Lung (tissue), 12 donors: ENCODE data around the gene LAMA3. TPM values are rescaled to one million over a fixed set of nuclear protein-coding genes. Genes with fewer than 3 reads are reported as not detected.

Source experiments
- ATAC-seq: fragments of 200-7000 bp; cut with Tn5 transposase; one replicate; pipeline ENCODE4 v1.9.1; 2020; ENCODE audit warnings: moderate number of reproducible peaks; ENCODE audit not compliant: insufficient read depth, low FRiP score
- DNase-seq, 3 donors: peaks; one replicate each; pipeline ENCODE4 v3.0.0-alpha.2; 2013 to 2017
- H3K27ac ChIP-seq, 2 donors: one replicate each; pipeline ENCODE4 v1.5.1; 2013; ENCODE audit warnings: mild to moderate bottlenecking in 2 of 2, moderate library complexity in 2 of 2, control low read depth in 1 of 2, inconsistent platforms in 1 of 2, low read depth in 1 of 2, low read length in 1 of 2
- H3K27me3 ChIP-seq, 3 donors: one replicate each; pipeline ENCODE4 v1.5.1; 2013; ENCODE audit warnings: low read length in 2 of 3; ENCODE audit not compliant: control insufficient read depth in 3 of 3, insufficient read depth in 3 of 3
- H3K36me3 ChIP-seq, 4 donors: one replicate each; pipeline ENCODE4 v1.5.1; 2013; ENCODE audit warnings: low read length in 4 of 4, mild to moderate bottlenecking in 1 of 4, moderate library complexity in 1 of 4; ENCODE audit not compliant: control insufficient read depth in 4 of 4, insufficient read depth in 4 of 4
- H3K4me1 ChIP-seq, 5 donors: one replicate each; pipeline ENCODE4 v1.5.1; 2013; ENCODE audit warnings: low read length in 5 of 5, mild to moderate bottlenecking in 2 of 5, moderate library complexity in 1 of 5; ENCODE audit not compliant: control insufficient read depth in 5 of 5, insufficient read depth in 5 of 5
- H3K4me3 ChIP-seq: one replicate; pipeline ENCODE4 v1.5.1; 2013; ENCODE audit warnings: mild to moderate bottlenecking, control low read depth, moderate library complexity
- H3K9ac ChIP-seq, 2 donors: one replicate each; pipeline ENCODE4 v1.5.1; 2013; ENCODE audit warnings: low read length in 2 of 2, control low read depth in 1 of 2; ENCODE audit not compliant: insufficient read depth in 1 of 2
- H3K9me3 ChIP-seq, 4 donors: one replicate each; pipeline ENCODE4 v1.5.1; 2013; ENCODE audit warnings: low read length in 3 of 4, mild to moderate bottlenecking in 1 of 4, moderate library complexity in 1 of 4; ENCODE audit not compliant: control insufficient read depth in 4 of 4, insufficient read depth in 3 of 4
- WGBS, 2 donors: extraction: QIAGEN DNeasy Blood & Tissue Kit; methylation state at CpG; one replicate each; pipeline ENCODE4 v1.1.7; 2013; 5-methylcytosine and 5-hydroxymethylcytosine counted together
- polyA plus RNA-seq, 2 donors: library from polyadenylated mRNA; stranded (reverse); fragments of 200-250 nt; gene quantifications; one replicate each; pipeline ENCODE4 v1.2.1, GENCODE V29; 2013
- total RNA-seq, 2 donors: library from RNA; depleted of rRNA in 1 of 2; stranded (reverse); fragments of >200 nt in 1 of 2; gene quantifications; one replicate each; pipeline ENCODE4 v1.2.1, GENCODE V29; 2014 to 2021
- TF ChIP-seq, protein P1 (sequence below): IDR thresholded peaks from 2 replicates; pipeline ENCODE4 v1.5.1; 2012; ENCODE audit warnings: mild to moderate bottlenecking; ENCODE audit errors: control extremely low read depth, extremely low read depth
- donor health status: control.
- donor health status: control.
- donor health status: Bipolar disorder and iron deficiency.
- donor health status: healthy.
- donor health status: DM: yes; HTN: yes; CAD: no.

LAMA3 gene
- total and polyA plus RNA-seq, 4 donors: 14.1 to 110 (median 51.9) TPM

DNA sequence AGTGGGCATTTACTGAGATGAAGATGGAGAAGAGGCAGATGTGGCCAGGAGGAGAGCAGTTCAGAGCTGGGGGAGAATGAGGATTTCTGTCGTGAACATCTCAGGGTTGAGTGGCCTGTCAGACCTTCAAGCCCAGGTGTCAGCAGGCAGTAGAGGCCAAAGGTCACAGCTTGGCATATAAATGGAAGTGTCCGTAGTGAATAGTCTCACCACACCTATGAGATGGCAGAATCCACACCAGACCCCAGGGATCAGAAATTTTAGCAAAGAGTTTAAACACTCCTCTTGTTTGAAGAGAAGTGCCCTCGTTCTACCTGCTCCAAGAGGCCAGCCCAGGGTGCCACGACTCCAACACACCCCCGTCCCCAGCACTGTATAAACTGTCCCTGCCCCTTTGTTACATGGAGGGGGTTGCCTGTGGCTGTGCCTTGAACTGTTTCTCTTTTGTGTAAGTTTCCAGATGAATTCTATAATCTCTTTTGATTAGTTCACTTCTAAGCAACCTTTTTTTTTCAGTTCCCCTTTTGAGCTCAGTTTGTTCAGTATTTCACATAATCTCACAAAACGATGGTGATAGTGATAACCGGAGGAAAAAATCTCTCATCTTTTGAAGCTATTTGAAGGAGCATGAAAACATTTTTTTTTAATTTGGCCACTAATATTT is 256.3 kb downstream of the LAMA3 start:
- H3K4me3 ChIP-seq: no peak overlapping the region
- no peak overlapping the region for H3K9ac ChIP-seq
- no peak for ATAC-seq
- TF ChIP-seq, protein P1, sequence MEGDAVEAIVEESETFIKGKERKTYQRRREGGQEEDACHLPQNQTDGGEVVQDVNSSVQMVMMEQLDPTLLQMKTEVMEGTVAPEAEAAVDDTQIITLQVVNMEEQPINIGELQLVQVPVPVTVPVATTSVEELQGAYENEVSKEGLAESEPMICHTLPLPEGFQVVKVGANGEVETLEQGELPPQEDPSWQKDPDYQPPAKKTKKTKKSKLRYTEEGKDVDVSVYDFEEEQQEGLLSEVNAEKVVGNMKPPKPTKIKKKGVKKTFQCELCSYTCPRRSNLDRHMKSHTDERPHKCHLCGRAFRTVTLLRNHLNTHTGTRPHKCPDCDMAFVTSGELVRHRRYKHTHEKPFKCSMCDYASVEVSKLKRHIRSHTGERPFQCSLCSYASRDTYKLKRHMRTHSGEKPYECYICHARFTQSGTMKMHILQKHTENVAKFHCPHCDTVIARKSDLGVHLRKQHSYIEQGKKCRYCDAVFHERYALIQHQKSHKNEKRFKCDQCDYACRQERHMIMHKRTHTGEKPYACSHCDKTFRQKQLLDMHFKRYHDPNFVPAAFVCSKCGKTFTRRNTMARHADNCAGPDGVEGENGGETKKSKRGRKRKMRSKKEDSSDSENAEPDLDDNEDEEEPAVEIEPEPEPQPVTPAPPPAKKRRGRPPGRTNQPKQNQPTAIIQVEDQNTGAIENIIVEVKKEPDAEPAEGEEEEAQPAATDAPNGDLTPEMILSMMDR: no peak
- H3K9me3 ChIP-seq: no peaks in the 10 kb centered on the region
- no peak overlapping the region for H3K27ac ChIP-seq
- no peaks in the 10 kb centered on the region for H3K36me3 ChIP-seq
- H3K4me1 ChIP-seq: peaks cover 0 to 3% (median 0%) of the 10 kb centered on the region in 5 donors
- H3K27me3 ChIP-seq: no peaks in the 10 kb centered on the region
- 80 to 83% methylated on average over 7 of the region's 7 CpGs for WGBS, 2 donors
- no peak for DNase-seq

DNA sequence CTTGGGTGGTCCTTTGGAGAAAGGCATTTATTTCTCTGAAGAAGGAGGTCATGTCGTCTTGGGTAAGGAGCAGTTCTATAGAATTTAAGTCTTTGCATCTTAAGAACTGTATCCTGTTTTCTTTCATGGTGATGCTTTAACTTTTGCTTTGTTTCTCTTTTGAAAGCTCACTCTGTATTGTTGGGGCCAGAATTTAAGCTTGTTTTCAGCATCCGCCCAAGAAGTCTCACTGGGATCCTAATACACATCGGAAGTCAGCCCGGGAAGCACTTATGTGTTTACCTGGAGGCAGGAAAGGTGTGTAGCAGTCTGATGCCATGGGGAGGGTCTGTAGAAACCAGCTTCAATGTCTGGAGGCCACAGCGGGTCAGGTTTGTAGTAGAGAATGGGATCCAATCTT is 260.6 kb downstream of the LAMA3 start:
- H3K9me3 ChIP-seq: no peaks in the 10 kb centered on the region
- H3K4me3 ChIP-seq: no peak overlapping the region
- 84 to 86% methylated on average over 5 of the region's 5 CpGs for WGBS, 2 donors
- ATAC-seq: no peak
- H3K9ac ChIP-seq: no peak overlapping the region
- no peak for DNase-seq
- peaks cover 0 to 1% (median 0%) of the 10 kb centered on the region in 4 donors for H3K36me3 ChIP-seq
- TF ChIP-seq, protein P1: no peak
- no peak overlapping the region for H3K27ac ChIP-seq
- no peaks in the 10 kb centered on the region for H3K27me3 ChIP-seq
- no peaks in the 10 kb centered on the region for H3K4me1 ChIP-seq

DNA sequence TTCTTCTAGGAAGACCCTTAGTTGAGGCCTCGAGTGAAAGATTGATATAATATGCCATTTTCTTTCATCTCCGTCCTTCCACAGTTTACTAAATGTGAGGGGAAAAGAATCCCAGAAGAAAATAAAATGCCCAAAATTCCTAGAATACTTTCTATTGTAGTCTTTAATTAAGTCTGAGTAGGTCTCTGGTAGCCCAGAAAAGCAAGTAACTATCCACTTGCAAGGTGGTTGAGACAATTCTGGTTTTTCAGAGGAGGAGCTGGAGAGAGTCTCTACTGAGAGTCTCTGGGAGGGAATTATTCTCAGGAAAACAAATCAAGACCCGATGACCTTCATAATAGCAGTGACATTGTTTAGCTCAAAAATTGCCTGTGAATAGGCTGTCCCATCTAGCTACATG is 261.4 kb downstream of the LAMA3 start:
- Histone ChIP-seq H3K36me3 (peaks cover 0 to 2% (median under 1%) of the 10 kb centered on the region in 4 donors), H3K4me3 (no peak overlapping the region), H3K9ac (no peak overlapping the region), H3K27ac (no peak overlapping the region), H3K4me1 (no peaks in the 10 kb centered on the region), H3K27me3 (peaks cover 0 to 3% (median 0%) of the 10 kb centered on the region in 3 donors), H3K9me3 (no peaks in the 10 kb centered on the region)
- no peak for ATAC-seq
- 89 to 92% methylated on average over 3 of the region's 3 CpGs for WGBS, 2 donors
- TF ChIP-seq, protein P1: no peak
- DNase-seq: no peak

DNA sequence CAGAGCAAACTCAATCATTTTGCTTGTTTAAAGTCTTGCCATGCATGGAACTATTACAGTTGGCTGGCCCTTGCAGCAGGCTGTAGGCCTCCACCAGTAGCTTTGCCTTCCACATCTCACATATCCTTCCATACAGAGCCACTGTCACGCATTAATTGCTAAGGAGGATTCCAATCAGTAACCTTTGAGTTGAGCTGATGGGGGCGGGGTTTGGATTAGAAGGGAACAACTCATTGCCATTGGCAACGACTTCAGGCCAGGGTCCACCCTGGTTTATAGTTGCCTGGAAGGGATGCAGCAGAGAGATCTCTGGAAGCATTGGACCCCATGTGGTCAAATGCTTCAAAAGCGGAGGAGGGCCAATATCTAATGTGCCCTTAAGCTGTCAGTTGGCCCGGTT is 262.0 kb downstream of the LAMA3 start:
- Histone ChIP-seq H3K9me3 (no peaks in the 10 kb centered on the region), H3K9ac (no peak overlapping the region), H3K4me1 (no peaks in the 10 kb centered on the region), H3K27ac (no peak overlapping the region), H3K27me3 (peaks cover 0 to 3% (median 0%) of the 10 kb centered on the region in 3 donors), H3K36me3 (peaks cover 0 to 2% (median under 1%) of the 10 kb centered on the region in 4 donors), H3K4me3 (no peak overlapping the region)
- no peak for DNase-seq
- ATAC-seq: no peak
- TF ChIP-seq, protein P1: no peak
- 92% methylated on average over 5 of the region's 5 CpGs for WGBS, 2 donors
